Cardiac fibroblast (primary cell): ENCODE data around the gene ARPIN.
"Not testable (repeated sequence)": the region's sequence is repeated elsewhere in the genome, so short reads cannot be mapped to it uniquely, and the experiment has no call there.

Experiments used
- DNase-seq, 2 donors: peaks; one replicate each; pipeline versions ENCODE4 v3.0.0 to v3.0.0-alpha.2; 2010; ENCODE audit warnings: low read depth in 2 of 2
- H3K4me3 ChIP-seq, 2 donors: replicated peaks in 1 of 2; 1 replicate in 1 of 2; 2 replicates in 1 of 2; pipeline ENCODE4 v1.5.1; 2011; ENCODE audit warnings: low read depth in 2 of 2, low read length in 2 of 2, mild to moderate bottlenecking in 2 of 2, moderate library complexity in 1 of 2
- TF ChIP-seq, protein P1 (sequence below): IDR thresholded peaks from one replicate; pipeline ENCODE4 v1.5.1; 2011; ENCODE audit warnings: low read depth, mild to moderate bottlenecking, low read length, inconsistent platforms

The ARPIN gene

DNA sequence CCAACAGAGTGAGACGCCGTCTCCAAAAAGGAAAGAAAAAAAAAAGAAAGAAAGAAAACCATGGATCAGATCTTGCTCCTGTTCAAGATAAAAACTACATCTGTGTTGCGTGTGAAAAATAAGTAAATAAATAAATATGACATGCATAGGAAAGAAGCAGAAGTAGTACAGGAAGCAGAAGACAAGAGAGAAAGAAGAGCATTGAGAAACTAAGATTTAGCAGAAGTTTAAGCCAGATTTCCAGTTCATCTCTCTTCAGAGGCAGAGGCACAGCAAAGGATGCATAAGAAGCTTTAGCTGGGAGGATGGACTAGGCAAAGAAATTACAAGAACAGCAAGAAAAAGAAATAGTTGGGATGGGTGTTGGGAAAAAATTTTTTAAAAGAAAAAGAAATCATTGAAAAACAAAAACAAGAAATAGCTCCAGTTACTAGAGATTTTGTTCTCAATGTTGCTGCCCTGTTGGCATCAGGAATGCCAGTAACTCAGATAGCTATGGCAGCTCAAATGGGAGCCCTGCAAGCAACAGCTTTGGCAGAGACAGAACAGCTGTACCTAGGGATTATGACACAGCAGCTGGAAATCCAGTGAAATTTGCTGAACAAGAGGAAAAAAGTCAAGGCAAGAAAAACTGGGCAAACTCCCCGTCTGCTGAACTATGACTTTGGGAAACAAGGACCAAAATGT is 36.2 kb downstream of the ARPIN start:
- TF ChIP-seq, protein P1, sequence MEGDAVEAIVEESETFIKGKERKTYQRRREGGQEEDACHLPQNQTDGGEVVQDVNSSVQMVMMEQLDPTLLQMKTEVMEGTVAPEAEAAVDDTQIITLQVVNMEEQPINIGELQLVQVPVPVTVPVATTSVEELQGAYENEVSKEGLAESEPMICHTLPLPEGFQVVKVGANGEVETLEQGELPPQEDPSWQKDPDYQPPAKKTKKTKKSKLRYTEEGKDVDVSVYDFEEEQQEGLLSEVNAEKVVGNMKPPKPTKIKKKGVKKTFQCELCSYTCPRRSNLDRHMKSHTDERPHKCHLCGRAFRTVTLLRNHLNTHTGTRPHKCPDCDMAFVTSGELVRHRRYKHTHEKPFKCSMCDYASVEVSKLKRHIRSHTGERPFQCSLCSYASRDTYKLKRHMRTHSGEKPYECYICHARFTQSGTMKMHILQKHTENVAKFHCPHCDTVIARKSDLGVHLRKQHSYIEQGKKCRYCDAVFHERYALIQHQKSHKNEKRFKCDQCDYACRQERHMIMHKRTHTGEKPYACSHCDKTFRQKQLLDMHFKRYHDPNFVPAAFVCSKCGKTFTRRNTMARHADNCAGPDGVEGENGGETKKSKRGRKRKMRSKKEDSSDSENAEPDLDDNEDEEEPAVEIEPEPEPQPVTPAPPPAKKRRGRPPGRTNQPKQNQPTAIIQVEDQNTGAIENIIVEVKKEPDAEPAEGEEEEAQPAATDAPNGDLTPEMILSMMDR: no peak
- no peak overlapping the region for H3K4me3 ChIP-seq
- no peak for DNase-seq

DNA sequence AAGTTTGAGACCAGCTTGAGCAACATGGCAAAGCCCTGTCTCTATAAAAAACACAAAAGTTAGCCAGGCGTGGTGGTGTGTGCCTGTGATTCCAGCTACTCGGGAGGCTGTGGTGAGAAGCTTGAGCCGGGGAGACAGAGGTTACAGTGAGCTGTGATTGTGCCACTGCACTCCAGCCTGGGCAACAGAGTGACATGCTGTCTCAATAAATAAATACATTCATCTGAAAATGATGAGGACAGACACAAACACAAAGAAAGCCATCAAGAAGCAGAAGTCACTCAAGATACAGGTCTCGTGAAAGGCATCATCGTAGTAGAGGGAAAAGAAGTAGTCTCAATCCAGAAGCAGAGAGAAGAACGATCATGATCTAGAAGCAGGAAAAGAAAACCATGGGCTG is 37.0 kb downstream of the ARPIN start:
- H3K4me3 ChIP-seq: no peak overlapping the region
- no peak for DNase-seq
- TF ChIP-seq, protein P1: no peak

DNA sequence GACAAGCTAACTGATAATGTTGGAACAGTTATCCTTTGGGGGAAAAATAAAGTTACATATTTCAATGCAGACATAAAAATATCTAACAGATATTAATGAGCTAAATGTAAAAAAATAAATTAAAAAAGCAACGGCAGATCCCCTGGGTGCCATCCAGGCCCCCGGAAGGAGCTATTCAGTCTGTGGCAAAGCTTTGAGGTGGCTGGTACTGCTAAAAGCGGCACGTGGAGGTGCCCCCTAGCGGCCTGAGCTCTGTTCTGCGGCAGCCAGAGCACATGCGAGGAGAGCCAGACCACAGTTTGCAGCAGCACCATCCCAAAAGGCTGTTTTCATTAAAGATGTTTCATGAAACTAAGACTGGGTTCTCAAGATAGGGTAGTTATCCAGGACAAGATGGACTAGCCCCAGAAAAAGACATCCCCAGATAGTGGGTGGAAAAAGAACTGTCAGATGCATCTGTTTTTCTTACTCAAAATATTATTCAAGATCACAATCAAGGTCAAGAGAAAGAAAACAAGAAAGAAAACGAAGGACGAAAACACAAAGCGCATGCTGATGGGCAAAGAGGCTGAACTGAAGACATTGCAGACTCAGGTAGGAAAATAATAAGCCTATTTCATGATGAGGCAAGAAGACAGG is 37.7 kb downstream of the ARPIN start:
- peak; percentile 80 to 83 for DNase-seq
- H3K4me3 ChIP-seq: no peak overlapping the region
- TF ChIP-seq, protein P1: peak; percentile 97

DNA sequence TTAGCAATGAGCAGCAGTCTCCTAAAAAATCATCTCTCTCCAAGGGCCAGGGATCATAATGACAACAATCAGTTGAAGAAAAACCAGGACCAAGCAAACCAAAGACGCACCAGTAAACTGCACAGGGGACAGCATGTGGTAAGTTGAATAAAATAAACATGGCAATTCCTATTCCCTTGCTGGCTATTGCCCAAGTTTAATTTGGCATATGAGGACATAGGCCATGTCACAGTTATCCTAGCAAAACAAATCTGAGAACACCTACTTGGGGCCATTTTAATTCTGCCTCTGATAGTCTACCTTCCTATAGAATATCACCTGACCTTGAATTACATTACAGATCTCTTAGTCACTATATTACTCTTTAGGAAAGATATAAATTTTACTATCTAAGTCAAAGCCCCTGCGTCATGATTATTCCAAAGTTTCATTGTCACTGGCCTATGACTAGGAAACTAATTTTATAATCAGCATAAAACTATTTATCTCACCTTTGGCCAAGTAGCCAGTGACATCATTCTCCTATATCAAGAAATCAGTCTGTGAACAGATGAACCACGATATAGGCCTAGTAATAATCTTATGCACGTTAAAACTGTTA is 42.0 kb downstream of the ARPIN start:
- TF ChIP-seq, protein P1: no peak
- no peak overlapping the region for H3K4me3 ChIP-seq
- no peak for DNase-seq

DNA sequence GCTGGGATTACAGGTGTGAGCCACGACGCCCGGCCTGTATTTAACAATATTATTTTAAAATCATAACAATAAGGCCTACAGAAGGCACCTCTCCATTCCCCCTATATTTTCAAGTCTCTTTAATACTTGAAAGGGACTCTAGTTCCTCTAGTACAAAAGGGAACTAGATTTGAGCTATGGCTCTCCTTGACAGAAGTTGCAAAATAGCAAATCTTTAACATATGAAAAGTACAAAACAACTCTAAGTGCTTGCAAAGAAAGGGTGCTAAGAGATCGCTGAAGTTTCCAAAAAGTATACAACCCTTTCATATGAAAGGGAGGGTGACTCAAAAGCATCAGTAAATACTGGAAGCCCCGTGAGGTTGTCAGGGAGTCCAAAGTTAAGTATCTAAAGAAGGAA is 42.7 kb downstream of the ARPIN start:
- DNase-seq: no peak
- TF ChIP-seq, protein P1: no peak
- H3K4me3 ChIP-seq: no peak overlapping the region

DNA sequence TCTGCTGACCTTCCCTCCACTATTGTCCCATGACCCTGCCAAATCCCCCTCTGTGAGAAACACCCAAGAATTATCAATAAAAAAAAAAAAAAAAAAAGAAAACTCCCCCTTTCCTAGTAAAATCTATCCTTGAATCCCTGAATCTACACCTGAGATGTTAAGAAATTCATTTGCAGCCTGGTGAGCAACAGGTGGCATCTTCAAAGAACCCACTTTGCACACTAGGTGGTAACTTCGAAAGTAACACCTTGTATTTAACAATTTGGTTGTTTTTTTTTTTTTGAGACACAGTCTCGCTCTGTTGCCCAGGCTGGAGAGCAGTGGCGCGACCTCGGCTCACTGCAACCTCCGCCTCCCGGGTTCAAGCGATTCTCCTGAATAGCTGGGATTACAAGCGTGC is 43.3 kb downstream of the ARPIN start:
- DNase-seq, H3K4me3 ChIP-seq: not testable (repeated sequence)

DNA sequence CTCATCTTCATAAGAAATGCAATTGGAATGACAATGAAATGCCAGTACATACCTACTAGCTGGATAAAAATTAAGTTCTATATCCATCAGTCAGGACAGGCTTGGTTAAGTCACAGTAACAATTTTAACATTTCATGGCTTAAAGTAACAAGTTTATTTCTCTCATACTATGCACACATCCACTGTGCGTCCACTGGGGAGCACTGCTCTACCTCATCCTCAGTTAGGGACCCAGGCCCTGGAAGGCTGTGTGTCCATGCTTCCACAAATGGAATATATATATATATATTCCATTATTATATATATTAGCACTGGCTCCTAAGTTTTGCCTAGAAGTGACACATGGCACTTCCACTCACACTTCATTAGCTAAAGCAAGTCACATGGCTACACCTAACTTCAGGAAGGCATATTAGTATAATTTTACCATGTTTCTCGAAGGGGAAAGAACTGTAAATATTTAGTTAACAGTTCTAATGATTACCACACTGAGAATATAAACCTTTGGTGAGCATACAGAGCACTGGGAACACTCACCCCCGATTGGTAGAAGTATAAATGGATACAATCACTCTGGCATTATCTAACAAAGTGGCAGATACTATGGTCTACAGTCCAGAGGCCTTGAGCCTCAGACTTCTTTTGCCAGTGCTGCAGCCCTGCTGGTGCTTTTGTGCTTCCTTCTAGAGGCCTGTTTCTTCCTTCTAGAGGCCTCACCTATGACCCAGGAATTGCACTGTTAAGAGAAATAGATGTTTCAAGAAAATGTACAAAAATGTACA is 47.6 kb downstream of the ARPIN start:
- TF ChIP-seq, protein P1: no peak
- no peak overlapping the region for H3K4me3 ChIP-seq
- no peak for DNase-seq
